ENCODE measurements around the gene TNFAIP8L2. TPM values are rescaled to one million over a fixed set of nuclear protein-coding genes. Genes with fewer than 3 reads are reported as not detected.

Gene TNFAIP8L2
- polyA plus RNA-seq (2013, experiment 1 of 2; ENCODE audit: insufficient read length): not detected
- polyA plus RNA-seq (2013, experiment 2 of 2; ENCODE audit: insufficient read length): not detected

DNA sequence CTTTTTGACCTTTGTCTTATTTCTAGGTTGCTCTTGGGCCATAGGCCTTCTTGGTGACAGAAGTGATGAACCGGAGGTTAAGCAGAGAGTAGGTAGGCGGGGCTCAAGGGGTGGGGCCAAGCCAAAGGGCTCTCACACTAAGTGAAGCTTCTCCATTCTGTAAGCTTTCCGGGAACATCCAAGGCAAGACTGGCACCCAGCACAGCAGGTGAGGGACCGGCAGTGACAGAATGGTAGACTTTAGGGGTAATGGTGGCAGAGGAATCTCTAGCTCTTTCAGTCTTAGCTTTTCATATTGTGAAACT is at the start of gene TNFAIP8L2:
TNFAIP8L2 (plus strand) TSS at position 135 of the 305 bp plus-strand sequence. CDS start 2,049 bp downstream, outside the sequence.
- no peak for DNase-seq

DNA sequence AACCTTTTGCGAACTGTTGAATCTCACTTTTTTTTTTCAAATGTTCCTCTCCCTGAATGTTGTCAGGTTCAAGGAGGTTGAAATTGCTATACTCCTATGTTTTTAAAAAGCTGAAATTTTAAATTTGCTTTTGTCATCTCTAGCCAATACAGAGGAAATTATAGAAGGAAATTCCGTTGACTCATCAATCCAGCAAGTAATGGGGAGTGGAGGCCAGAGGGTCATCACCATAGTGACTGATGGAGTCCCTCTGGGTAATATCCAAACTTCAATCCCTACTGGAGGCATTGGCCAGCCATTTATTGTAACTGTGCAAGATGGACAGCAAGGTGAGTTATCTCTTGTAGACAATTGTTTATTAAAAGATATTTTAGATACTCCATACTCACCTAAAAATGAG is 49.6 kb upstream of the TNFAIP8L2 start:
- peak; percentile 35 for DNase-seq

DNA sequence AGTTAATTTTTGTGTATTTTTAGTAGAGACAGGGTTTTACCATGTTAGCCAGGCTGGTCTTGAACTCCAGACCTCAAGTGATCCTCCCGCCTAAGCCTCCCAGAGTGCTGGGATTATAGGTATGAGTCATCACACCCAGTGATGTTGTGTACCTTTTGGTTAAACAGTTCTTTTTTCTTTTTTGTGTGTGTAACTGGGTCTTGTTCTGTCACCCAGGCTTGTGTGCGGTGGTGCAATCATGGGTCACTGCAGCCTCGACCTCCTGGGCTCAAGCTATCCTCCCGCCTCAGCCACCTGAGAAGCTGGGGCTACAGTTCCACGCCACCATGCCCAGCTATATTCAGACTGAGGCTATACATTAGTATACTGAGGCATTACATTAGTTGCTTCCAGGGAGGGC is 48.1 kb upstream of the TNFAIP8L2 start:
- no peak for DNase-seq

DNA sequence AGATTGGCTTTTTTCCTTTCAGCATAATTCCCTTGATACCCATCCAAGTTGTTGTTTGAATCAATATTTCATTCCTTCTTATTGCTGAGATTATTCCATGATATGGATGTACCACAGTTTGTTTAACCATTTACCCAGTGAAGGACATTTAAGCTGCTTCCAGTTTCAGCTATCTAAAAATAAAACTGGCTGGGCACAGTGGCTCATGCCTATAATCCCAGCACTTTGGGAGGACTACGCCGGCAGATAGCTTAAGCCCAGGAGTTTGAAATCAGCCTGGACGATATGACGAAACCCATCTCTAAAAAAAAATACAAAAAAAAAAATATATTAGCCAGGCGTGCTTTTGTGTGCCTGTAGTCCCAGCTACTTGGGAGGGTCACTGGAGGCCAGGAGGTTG is 42.6 kb upstream of the TNFAIP8L2 start:
- DNase-seq: no peak

DNA sequence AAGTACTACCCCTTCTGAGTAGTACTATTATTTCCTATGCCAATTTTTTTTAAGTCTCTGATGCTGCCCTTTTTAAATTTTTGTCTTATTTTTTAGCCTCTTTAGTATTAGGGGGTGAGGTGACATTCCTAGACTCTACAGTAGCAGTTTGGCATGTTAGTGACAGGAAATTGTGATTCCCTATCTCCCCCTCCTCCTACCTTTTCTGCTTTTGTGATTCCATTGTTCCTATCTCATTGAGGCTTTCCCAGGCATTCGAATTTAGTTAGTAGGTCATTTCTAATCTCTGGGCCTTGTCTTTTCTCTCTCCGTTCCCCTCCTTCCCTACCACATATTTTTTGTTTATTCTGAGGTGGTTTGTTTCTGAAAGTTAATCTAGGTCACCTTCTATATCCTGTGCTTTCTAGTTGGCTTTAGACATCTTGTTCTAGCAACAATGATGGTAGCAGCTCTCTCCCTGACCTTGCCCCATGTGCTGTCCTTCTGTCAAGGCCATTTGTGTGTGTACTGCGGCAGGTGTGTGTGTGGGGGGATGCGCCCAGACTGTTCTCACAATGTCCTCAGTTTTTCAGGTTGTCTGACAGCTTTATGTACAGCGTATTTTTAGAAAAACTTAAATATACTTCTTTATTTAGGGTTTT is 31.6 kb upstream of the TNFAIP8L2 start:
- DNase-seq: no peak

DNA sequence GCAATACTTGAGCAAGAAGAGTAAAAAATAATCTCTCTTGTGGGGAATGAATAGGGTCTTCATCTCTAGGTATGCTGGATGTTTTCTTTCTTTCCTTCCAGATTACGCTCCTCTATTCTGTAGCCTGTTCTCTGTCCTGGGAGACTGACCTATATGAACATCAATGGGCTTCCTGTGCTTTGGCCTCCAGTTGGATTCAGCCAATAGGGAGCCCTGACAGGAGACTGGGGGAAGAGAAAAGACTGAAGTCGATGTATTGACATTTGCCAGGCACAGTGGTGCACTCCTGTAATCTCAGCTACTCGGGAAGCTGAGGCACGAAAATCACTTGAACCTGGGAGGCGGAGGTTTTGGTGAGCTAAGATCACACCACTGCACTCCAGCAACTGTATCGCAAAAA is 27.6 kb upstream of the TNFAIP8L2 start:
- DNase-seq: no peak

DNA sequence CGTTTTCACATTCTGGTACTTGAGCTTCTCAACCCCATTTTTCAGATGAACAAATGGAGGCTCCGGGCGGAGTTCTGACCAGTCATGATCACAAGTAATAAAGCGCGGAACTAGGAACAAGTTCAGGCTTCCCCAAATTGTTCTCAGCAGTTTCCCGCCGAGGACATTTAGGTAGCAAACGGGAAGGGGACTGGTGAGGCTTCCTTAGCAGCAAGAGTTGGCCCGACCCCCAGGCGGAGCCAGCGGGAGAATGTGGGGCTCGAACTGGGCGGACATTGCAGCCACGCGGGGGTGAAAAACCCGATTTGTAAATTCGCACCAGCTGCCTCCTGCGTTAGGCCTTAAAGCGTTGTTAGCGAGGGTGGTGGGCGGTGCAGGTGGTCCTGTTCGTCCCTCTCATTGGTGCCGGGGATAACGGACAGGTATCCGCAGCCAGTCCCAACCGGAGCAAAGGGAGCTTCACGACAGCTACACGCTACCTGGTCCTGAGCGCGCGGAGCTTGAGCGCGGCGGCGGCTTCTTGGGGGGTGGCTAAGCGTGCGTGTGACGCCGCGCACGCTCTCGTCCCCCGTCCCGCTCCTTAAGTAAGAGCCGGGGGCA is 25.4 kb upstream of the TNFAIP8L2 start:
- peak; percentile 91 for DNase-seq

DNA sequence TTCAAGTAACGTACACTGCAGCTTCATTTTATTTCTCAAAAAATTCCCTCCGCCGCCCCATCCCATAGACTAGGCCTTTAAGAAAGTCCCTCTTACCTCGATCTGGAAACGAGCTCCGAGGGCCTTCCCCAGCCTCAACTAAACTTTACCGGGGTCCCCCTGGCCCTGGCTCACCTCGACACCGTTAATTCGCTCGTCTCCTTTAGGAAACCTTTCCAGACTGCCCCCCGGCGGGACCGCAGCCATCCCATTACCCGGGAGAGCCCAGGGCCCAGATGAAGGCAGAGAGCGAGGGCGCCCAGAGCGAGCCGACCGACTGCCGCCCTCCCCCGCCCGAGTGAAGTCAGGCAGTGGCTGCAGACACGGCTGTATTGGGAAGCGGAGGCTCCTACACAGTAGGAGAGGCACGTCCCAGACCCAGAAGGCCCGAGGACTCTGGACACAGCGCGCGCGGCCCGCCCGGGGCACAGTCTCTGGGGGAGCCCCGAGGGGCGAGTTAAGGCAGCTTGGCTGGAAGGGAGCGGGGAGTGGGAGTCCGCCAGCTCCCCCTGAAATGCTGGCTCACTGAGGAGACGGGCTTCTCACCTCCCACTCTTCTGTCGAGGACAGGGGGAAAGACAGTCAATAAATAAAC is 24.6 kb upstream of the TNFAIP8L2 start:
- no peak for DNase-seq

DNA sequence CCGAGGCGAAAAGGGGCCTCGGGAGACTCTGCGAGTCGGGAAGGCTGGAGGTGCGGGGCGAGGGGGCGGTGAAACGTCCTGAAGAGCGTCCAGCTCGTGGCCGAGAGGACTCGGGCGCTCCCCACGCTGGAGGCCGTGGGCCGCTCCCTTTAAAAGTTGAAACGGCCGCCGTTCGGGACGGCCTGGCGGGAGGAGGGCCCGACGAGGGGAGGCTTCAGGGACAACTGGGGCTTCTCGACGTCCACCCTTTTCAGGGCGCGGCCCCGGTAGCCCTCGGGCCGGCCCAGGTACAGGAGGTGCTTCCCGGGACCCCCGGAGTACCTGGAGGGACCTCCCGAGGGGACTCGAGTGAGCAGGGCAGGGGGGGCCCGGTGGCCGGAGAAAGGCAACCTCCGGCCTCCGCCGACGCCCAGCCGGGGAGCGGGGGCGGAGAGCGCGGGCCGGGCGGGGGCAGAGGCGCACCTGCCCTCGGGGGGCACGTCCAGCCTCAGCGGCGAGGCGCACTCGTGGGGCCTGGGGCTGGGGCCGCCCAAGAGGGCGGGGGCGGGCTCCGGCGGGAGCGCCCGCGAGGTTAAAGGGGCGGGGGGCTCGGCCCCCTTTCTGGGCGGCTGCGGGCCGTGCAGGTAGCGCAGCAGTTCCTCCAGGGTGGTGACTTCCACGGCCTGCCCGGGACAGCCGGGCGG is 24.0 kb upstream of the TNFAIP8L2 start:
- DNase-seq: no peak

DNA sequence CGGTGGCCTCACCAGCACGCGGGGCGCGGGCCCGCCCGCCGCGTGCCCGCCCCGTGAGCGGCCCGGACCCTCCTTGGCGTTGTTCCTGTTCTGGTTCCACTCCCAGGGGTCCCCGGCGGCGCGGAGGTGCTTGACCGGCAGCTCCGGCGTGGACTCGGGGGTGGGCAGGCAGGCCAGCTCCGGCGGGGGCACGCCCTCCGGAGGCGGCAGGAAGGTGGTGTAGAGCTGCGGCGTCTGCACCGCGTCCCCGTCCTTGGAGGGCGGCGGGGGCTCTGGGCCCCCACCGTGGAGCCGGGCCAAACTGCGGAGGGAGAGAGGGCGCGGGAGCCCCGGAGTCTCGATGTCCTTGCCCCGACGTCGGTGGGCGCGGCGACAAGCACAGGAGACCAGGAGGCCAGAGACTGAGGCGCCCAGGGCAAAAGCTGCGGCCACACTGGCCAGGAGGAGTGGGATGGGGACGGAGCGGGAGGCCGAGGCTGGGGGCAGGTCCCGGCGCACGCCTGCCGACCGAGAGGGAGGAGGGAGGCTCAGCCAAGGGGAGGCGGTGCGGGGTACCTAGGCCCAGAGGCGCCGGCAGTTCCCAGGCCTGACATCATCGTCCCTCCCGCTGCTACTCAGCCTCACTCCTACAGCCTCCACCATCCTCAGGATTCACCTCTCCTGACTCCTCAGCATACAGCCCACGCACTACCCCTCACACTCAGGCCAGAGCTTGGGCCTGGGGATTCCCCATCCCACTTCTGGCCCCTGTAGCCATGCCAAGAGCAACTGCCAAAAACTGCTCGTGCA is 23.2 kb upstream of the TNFAIP8L2 start:
- DNase-seq: no peak

DNA sequence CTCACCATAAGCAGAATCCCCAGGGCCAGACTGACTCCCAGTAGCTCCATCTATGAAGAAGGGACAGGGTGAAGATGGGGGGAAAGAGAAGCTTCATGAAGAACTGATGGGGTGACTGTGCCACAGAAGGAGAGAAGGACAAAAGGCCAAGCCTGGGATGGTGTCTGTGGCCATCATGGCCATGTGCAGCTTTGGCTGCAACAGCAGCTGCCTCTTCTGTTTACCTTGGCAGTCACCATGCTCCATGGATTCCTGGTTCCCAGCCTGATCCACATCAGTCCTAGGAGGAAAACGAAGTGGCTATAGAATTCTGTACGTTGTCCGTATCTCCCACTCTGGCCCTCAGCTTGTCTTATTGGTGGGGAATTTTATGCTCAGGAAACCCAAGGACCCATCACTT is 22.1 kb upstream of the TNFAIP8L2 start:
- DNase-seq: no peak

DNA sequence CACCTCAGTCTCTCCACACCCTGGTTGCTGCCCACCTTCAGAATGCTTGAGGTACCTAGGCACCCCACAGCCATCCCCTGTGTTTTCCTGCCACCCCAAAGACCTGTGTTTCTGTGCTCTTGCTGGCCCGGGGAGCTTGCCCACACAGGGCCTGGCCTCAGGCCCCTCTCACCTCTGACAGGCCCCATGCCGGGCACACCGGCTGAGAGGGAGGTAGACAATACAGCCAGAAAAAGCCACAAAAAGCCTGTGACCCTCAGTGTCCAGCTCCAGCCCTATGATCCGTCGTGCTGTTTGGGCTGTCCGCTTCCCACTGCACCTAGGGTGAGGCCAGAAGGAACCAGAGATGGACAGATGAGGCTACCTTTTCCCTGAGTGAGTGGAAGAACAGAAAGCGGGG is 21.5 kb upstream of the TNFAIP8L2 start:
- no peak for DNase-seq

DNA sequence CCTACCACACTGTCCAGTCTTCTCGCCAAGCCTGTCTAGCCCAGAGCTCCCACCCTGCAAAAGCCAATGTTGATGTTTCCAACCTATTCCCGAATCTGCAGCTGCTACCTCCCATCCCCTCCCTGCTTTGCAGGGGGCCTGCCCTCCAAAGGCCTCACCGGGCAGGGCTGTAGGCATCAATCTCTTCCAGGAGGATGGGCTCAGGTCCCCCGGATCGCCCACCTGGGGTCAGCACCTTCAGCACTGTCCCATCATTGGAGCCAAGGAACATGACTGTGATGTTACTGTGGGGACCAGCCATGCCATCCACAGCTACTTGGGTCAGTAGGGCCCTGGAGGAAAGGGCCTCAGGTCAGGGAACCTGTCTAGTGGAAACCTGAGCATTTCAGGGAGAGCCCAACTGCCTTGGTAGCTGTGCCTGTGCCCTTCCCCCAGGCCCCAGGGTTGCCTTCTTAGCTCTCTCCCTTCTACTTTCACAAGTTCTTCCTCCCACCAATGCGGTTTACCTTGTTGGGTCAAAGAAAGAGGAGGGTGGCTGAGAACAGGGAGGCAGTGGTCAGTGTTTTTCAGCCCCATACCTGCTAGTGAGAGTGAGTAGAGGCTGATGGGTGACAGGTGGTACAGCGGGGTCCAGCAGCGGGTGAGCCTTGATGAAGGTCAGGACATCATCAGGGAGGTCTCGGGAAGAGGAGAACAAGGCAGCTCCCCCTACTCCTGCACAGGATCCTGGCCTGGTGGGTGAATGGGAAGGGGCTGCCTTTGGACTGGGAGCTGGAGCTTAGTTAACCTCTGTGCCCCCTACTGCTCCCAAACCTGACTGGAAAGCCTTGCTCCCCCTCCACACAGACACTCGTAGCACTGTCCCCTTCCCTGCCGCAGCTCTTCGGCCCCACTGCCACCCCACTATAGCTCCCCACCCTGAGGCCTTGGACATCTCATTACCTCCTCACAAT is 20.7 kb upstream of the TNFAIP8L2 start:
- no peak for DNase-seq

DNA sequence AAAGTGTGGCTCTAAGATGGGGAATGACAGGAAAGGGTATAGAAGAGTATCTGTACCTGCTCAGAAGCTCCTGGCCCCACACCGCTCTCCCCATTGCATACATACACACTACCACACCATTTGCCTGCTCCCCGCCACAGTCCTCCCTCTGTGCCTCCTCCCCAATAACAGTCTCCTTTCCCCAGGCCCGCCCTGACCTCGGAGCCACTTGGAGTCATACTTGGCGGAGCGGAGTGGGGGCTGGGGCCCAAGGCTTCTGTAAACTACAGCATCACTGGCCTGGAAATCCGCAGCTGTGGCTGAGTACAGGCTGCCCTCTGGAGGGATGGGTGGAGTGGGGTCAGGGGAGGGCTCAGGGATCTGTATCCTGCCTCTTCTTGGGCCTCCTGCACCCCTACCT is 18.7 kb upstream of the TNFAIP8L2 start:
- no peak for DNase-seq

DNA sequence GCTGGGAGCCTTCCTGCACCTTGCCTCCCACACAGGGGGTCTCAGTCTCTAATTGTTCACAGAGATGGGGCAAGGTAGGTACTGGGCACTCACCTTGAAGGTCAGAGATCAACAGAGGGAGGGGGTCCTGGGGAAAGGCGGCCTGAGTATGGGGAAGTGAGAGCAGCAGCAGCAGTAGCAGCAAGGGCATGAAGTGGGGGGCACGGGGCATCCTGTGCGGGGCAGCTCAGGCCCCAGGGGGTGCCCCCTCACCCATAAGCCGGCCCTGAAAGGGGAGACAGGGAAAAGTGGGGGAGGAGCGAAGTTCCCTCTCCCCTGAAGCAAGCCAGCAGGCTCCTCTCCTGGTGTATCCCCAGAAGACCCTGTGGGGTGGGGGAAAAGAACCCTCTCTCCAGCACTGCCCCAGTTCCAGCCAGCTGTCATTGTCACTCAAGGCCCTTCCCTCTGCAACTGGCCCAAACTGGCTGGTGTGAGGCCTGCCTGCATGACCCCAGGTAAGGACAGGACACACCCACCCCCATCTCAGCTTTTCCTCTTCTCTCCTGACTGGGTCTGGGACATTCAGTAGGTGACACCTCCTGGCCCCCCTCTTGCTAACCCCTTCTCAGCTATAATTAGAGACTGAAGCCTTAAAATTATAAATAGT is 13.9 kb upstream of the TNFAIP8L2 start:
- no peak for DNase-seq

DNA sequence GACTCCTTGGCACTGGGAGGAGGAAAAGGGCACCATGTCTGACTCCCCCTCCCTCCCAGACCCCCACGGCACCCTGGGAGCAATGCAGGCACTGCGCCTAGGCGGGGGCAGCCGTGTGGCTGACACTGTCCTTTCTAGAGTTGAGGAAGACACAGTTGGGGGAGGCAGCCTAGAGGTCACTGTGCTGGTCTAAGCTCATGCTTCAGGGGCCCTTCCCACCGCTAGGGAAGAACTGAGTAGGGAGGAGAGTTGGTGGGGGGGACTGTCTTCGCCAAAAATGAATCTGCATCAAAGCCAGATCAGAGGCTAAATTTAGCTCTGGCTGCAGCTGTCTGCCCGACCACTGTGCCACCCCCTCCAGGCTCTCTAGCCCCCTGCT is 13.4 kb upstream of the TNFAIP8L2 start:
- DNase-seq: no peak

DNA sequence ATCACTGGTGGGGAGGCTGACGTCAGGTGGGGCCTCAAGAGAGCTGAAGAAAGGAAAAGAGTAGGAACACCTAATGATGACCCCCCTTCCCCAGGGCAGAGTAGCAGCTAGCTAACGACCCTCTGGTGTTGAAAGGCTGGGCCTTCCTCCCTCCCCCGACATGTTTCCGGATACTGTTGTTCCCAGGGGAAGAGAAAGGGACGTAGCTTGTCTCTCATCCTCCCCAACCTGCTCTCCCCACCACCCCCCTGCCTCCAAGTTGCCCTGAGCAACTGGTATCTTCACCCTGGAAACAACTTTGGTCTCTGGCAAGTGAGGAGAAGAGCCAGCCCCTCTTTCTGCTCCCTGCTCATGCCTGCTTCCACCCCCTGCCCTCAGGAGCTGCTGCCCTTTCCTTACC is 12.5 kb upstream of the TNFAIP8L2 start:
- DNase-seq: no peak

DNA sequence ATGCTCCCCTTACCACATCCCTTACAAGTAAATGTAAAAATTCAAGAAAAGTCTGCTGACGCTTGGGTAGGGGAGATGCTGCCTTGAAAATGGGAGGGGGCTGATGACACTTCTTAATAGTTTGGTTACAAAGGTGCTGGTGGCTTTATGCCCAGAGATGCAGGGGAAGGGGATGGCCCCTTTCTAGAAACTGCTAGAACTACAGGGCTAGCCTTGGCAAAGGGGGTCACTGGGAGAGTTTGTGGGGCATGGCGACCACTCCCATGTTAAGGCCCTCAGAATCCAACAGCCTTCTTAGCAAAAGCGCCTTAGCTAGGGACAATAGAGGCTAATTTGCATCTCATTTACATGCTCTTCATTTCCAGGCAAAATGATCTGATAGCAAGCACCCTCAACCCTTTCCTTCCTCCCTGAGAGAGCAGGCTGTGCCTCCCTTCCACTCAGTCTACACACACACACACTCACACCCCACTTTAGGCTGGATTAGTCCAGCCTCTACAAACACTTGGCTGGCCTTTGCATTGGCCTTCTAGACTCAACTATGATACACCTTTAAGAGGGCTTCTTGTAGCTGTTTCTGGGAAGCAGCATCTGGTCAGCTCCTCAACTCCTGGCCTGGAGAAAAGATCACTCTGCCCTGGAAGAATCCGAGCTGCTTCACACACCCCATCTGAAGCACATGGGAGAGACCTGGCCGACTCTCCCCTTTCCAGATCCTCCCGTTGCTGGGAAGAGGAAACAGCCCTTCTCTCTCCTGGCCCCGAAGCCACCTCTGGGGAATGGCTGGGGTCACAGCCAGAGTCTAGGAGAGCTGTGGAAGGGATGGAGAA is 11.8 kb upstream of the TNFAIP8L2 start:
- no peak for DNase-seq

DNA sequence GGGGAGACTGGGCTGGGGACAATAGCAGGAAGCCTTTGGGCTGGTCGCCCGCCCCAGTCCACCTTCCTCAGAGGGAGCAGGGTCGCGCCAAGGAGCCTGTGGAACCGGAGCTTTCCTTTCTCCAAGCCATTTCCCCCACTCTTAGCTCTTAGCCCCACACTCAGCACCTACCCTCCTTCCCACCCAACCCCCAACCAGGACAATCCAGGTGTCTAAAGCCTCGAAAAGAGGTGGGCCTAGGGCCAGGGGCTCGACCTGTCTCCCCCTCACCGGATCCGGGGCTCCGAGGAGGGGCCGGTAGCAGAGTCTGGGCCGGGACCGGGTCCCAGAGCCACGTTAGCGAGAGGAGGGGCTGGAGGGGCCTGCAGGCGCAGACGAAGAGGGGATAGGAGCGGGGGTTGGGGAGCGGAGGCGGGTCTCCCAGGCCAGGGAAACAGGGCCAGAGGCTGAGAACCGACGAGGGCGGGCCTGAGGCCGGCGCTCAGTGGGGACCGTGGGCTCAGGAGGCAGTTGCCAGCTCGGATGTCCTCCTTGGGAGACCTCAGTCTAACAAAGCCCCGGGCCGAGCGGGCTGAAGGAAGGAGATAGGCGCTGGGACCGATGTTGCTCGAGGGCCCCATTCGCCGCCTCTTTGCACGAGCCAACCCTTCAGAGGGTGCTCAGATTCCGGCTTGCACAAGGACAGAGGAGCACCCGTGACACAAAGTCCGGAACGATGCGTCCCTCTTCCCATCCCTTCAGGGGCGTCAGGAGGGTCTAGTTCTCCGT is 11.0 kb upstream of the TNFAIP8L2 start:
- DNase-seq: no peak

DNA sequence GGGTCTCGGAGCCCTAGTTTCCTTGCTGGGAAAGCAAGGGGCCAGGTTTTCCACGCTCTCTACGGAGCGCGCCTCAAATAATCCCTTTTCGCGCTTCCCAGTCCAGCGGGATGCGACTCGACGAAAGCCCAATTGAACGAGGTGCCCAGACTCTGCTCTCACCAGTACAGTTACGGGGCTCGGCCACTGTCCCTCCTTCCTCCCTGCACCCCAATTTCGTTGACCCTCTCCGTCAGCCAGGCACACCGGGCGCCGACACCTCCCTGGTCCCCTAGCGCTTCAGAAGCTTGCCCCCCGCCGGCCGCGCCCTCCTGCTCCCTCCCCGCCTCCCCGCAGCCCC is 10.4 kb upstream of the TNFAIP8L2 start:
- DNase-seq: no peak

All from fibroblast of skin of abdomen (primary cell).